GM18499 (cell line): Measurements from ENCODE around the gene KIF17.

Experiments
- ATAC-seq: cut with Tn5 transposase; IDR thresholded peaks from one replicate; pipeline ENCODE4 v1.9.1; 2021; ENCODE audit warnings: moderate number of reproducible peaks; ENCODE audit not compliant: insufficient read depth, unreplicated experiment

KIF17 gene

GRCh38 chr1:20717452-20718342 lies at the start of gene KIF17:
Gene KIF17, minus strand, starts transcription at chr1:20718007. Its CDS starts 301 bp downstream, at chr1:20717706.
- no peak for ATAC-seq

- ATAC-seq = no peak
Measured at GRCh38 chr1:20767271-20767670, 49.5 kb upstream of the KIF17 start.

GRCh38 chr1:20763417-20763816 lies 45.6 kb upstream of the KIF17 start:
- ATAC-seq = no peak

- ATAC-seq = no peak
Measured at GRCh38 chr1:20760322-20760721, 42.5 kb upstream of the KIF17 start.

GRCh38 chr1:20753589-20753988 lies 35.8 kb upstream of the KIF17 start:
- no peak for ATAC-seq

GRCh38 chr1:20751462-20751990 lies 33.7 kb upstream of the KIF17 start:
- ATAC-seq = no peak

GRCh38 chr1:20742671-20743070 lies 24.9 kb upstream of the KIF17 start:
- ATAC-seq = no peak

- ATAC-seq = no peak
Measured at GRCh38 chr1:20740781-20741180, 23.0 kb upstream of the KIF17 start.

GRCh38 chr1:20739225-20739624 lies 21.4 kb upstream of the KIF17 start:
- ATAC-seq = no peak

- ATAC-seq = no peak
Measured at GRCh38 chr1:20735581-20736111, 17.8 kb upstream of the KIF17 start.

GRCh38 chr1:20733360-20733975 lies 15.7 kb upstream of the KIF17 start:
- no peak for ATAC-seq

- ATAC-seq = peak; percentile 42
Measured at GRCh38 chr1:20732588-20733359, 15.0 kb upstream of the KIF17 start, which contains the start of gene SH2D5. Gene SH2D5, minus strand, starts transcription at chr1:20732703. Its CDS starts 4,659 bp downstream, at chr1:20728044.

- no peak for ATAC-seq
Measured at GRCh38 chr1:20732071-20732587, 14.3 kb upstream of the KIF17 start.

GRCh38 chr1:20731057-20731991 lies 13.5 kb upstream of the KIF17 start:
- no peak for ATAC-seq

GRCh38 chr1:20730690-20731056 lies 12.9 kb upstream of the KIF17 start:
- no peak for ATAC-seq

- ATAC-seq = no peak
Measured at GRCh38 chr1:20729990-20730689, 12.3 kb upstream of the KIF17 start.

GRCh38 chr1:20729155-20729931 lies 11.5 kb upstream of the KIF17 start:
- no peak for ATAC-seq
